Stimulated activated CD4-positive, alpha-beta T cell treated with anti-CD3 and anti-CD28 coated beads, Interleukin-1b, Interleukin-23, amount 100 ng/mL, for 48 hours (primary cell): Measurements from ENCODE around the gene AGPAT4.

Experiments used
- DNase-seq: peaks from one replicate; pipeline ENCODE4 v3.0.0-alpha.2; 2020

Gene AGPAT4

DNA sequence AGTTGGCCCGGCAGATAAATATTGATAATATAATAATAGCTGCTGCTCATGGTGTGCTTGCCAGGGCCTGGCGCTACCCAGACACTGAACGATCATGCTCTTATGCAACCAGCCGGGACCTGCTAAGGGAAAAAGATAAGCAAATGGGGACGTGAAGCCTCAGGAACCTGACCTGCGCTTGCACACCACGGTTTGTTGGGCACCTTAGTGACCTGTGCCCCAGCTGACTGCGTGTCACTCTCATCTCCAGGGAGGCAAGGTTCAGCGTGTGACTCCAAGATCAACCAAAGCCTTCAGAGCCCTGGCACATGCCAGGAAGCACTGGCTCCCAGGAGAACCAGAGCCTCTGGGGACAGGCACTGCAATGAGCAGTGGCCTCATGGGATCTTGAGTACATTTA is 111.1 kb downstream of the AGPAT4 start:
- DNase-seq: no peak

DNA sequence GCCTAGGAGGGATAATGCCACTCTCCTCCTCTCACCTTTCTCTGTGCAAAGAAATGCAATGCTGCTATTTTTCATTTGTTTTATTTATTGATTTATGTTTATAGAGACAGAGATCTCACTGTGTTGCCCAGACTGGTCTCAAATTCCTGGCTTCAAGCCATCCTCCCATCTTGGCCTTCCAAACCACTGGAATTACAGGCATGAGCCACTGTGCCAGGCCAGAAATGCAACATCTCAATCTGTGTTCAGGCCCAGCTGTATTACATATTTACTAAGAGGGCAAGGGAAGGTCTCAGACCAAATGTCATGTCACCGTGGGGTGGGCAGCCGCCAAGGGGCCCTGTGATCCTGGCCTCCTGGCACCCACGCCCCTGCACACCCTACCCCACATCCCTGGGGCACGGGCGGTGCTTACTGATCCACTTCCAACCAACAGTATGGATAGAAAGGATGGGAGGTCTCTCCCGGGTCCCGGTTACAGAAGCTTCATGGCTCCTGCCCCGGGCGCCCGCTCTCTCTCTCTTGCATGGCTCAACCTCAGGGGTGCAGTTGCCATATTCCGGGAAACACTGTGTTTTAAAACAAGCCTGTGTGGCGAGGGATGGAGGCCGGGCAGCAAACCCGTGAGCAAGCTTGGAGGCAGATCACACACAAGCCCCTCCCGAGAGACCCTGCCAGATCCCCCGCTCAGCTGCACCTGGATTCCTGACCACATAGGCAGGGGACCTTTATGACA is 111.8 kb downstream of the AGPAT4 start:
- no peak for DNase-seq

DNA sequence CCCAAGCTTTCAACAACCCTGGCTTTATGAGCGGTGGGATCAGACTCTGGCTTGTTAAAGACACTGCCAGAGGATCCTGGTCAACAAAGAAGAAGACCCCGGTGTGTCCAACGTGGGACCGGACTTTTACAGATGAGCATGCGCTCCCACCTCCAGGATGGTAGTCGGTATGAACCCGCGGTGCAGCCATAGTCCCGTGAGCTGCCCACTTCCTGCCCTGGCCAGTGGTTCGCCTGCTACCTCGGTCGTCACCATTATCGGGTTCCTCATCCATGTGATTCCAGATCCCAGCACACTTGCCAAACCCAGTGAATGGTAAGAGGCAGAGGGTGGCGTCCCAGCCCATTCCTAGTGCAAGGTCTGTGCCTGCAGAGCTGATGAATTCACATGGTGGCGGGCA is 112.7 kb downstream of the AGPAT4 start:
- DNase-seq: no peak

DNA sequence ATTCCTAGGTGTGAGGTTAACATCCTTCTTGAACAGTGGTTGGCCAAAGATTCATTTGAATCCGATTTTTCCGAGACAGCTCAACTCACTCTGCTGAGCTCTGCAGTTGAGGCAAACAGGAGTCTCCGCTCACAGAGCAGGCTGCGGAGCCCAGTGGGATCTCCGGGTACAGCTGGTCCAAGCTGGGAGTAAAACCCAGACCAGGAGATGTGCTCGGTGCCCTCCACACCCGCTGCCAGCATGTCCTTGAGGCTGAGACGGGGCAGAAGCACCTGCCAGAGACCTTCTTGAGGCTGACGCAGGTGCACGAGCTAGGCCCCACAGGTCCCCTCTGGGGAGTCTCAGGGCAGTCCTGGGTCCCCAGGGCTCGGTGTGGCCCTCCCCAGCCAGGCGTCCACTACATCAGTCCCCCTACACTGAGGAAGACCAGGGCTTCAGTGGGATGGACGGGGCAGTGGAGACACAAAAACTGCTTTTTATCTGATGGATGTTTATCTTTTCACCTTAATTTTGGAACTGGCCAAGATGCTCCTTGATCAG is 119.0 kb downstream of the AGPAT4 start:
- DNase-seq: no peak

DNA sequence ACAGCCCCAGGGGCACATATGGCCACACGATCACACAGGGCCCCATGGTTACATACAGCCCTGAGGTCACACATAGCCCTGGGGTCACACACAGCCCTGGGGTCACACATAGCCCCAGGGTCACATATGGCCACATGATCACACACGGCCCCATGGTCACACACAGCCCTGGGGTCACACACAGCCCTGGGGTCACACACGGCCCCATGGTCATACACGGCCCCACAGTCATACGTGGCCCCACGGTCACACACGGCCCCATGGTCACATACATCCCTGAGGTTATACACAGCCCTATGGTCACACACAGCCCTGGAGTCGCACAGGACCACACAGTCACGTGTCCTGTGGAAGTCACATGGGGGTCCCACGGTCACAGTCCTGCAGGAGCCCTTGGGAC is 120.1 kb downstream of the AGPAT4 start:
- DNase-seq: no peak

DNA sequence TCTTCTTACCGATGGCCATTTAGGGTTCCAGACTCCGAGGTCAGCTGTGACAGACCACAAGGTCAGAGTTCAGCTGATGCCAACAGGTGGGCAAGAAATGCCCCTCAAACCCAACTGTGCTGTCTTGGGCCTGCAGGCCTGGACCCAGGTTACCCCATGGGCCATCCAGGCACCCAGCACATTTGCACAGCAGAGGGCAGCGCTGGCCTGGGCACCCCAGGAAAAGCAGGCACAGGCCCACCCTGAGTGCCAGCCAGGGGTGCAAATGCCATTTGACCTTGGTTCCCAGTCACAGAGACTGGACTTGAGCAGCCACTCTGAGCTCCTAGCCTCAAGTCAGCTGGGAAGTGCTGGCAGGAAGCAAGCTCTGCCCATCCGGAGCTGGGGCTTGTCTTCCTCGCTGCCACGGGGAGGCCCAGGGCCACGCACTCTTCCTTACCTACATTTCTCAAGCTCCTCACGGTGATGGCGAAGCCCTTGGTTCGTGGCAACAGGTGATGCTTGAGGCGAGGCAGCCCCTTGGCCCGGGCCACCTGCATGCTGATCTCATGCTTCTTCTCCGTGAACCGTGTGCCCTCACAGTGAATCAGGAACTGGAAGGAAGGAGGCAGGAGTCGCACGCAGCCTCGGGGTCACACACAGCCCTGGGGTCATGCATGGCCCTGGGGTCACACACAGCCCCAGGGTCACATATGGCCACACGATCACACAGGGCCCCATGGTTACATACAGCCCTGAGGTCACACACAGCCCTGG is 120.8 kb downstream of the AGPAT4 start:
- DNase-seq: no peak

DNA sequence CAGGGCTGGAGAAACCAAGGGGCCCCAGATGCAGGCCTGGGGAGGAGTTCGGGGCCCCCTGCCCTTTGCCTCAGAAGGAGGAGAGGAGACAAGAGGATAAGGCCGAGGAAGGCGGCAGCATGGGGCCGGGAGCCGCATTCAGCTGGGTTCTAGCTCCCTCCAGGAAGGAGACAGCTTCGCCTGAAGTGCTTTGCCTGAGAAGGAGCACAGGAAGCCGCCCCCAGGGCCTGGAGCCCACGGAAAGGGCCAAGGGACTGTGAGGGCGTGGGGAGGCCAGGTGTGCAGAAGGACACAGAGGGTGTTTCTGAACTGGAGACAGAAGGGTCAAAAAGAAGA is 121.4 kb downstream of the AGPAT4 start:
- DNase-seq: no peak

DNA sequence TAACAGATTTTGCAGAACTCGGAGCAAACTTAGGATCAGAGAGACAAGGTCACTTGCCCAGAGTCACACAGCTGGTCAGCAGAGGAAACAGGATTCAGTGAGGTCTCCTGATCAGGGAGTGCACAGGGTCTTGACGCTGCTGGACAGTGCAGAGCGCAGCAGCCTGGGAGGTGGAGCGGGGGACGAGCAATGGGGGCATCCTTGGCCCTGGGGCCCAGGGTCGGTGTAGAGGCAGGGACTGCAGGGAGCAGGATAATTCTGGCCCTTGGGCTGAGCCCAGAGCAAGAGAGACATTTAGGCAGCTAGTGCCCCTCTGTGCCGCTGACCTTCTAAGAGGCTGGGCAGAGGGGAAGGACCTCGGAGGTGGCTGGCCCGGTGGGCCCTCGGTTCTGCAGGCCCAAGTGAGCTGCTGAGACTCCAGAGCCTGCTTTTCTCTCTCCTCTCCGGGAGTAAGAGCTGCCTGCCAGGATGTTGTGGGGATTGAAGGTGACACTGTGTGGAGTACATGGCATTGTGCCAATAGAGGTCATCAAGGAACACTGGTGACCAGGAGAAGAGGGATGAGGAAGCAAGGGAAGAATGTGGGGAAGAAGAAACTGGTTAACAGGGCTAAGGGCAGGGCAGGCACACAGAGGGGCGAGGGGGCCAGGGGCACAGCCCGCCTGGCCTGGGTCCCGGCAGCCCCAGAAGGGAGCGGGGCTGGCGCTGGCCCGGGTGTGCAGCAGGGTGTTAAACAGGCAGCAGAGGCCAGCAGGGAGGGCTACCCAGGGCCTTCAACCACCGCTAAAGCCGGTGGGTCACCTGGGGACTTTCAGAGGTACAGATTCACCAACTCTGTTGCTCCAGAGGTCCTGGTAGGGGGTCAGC is 122.0 kb downstream of the AGPAT4 start:
- no peak for DNase-seq

DNA sequence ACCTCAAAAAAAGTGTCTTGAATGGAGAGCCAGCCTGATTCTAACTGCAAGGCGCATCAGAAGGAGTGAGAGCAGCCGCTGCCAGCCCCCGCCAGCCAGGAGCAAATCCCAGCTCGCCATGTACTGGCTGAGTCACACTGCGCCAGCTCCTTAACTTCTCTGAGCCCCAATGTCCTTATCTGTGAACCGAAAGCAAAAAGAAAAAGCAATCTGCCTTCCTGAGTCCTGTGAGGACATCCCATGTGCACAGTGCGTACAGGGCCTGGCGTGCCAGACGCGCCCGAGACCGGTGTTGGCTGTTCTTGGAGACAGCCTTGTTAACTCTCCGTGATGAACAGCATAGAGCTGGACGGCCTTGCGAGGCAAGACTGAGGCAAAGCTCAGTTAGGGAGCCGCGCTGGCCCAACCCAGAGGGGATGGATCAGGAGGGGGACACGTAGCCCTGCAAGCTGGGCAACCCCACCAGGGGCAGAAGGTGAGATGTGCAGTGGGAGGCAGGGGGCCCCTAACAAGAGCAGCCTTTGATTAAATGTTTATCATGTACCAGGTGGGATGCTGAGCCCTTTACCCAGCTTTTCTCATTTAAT is 122.7 kb downstream of the AGPAT4 start:
- no peak for DNase-seq

DNA sequence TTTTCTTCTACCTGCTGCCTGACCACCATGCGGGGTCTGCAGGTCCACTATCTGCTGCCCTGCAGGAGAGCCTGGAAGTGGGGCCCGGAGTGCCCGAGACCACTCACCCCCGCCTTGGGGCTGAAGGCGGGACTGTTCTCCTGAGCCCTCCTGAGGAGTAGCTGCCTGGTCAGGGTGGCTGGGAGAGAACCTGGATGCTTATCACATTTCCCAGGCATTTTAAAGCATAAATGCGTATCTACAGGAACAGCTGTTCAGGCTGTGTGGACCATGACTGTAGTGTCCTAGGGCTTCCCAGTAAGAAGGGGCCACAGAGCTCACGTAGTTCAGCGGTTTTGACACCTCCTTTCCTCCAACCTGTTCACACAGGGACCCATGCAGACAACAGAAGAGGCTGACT is 123.3 kb downstream of the AGPAT4 start:
- DNase-seq: no peak

DNA sequence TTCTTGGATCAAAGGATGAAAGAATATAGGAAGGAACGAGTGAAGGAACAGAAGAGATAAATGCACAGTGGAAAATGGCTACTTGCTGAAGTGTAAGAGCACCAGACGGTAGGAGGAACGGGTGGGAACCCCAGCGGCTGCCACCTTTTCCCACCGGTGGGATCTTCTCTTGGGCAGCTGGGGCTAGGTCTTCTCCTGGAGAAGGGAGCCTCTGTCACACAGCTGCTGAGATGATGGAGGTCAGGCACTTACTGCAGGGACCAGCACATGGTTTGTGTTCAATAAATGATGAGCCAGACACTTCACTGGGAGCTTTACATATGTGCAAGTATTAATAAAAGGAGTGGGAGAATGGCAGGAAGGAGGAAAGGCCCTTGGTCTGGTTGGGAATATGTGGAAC is 123.7 kb downstream of the AGPAT4 start:
- no peak for DNase-seq

DNA sequence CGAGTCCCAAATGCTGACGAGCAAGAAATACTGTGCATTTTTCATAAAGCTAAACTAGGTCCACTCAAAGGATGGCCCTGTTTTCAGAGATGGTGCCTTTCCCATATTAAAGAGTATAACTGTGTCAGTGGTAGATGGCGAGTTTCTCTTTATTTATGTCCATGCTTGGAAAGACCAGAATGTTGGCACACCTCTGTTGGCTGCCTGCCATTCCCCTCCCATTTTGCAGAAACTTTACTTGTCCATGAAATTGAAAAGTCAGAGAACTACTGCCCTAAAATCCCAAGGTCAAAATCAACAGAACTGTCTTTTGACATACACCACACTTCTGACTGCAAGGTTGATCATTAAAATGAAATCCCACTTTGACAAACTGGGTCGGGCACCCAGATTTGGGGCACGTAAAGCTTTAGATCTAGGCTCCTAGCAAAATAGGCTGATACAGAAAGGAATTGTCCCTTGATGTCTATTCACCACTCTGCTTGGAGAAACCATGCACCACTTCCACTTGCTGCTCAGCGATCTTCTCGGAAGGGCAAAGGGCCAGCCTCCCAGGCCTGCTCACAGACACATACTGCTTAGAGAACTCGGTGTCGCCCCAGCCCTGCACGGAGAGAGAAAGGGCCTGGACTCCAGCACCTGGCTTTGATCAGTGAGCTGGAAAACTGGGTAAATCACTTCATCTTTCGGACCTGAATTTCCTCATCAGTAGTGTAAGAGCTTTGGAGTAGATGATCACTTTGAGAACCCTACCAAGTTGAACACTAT is 130.0 kb downstream of the AGPAT4 start:
- no peak for DNase-seq

DNA sequence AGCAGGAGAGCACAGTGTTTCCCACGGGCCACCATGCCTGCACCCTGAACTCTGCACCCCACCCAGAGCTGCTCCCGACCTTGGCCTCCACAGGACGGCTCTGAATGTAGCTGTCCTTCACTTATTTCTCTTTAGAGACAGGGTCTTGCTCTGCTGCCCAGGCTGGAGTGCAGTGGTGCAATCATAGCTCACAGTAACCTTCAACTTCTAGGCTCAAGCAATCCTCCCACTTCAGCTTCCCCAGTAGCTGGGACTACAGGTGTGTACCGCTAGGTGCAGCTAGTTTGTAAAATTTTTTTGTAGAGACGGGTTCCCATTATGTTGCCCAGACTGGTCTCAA is 130.9 kb downstream of the AGPAT4 start:
- DNase-seq: no peak

DNA sequence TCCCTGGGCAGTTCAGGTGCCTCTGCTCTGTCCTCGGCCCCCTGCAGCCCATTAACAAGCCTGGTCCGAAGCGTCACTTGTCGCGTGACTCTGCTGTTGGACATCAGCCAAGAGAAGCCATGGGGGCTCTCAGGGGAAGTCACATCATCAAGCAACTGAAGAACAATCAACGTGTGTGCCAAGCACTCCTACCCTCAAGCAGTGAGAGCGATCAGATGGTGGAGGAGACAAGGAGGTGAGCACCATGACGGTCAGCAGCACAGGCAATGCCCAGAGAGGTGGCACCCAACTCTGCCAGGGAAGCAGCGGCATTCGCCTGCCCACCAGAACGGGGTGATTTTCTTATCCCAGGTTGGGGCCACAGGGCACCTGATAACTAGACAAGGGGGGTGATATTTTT is 132.7 kb downstream of the AGPAT4 start:
- no peak for DNase-seq

DNA sequence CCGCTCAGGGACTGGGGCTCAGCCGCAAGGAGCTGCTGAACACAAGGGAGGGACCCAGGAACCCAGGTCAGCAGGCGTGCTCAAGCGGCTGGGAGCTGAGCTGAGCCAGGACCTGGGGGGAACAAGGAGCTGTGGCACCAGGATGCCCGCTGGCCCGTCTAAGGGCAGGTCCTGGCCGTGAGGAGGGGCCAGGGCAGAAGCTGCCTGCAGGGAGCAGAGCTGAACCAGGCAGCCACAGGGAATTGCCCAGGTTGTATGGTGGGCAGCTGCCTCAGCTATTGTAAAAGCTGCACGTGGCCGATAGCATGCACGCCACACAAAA is 133.3 kb downstream of the AGPAT4 start:
- DNase-seq: no peak

DNA sequence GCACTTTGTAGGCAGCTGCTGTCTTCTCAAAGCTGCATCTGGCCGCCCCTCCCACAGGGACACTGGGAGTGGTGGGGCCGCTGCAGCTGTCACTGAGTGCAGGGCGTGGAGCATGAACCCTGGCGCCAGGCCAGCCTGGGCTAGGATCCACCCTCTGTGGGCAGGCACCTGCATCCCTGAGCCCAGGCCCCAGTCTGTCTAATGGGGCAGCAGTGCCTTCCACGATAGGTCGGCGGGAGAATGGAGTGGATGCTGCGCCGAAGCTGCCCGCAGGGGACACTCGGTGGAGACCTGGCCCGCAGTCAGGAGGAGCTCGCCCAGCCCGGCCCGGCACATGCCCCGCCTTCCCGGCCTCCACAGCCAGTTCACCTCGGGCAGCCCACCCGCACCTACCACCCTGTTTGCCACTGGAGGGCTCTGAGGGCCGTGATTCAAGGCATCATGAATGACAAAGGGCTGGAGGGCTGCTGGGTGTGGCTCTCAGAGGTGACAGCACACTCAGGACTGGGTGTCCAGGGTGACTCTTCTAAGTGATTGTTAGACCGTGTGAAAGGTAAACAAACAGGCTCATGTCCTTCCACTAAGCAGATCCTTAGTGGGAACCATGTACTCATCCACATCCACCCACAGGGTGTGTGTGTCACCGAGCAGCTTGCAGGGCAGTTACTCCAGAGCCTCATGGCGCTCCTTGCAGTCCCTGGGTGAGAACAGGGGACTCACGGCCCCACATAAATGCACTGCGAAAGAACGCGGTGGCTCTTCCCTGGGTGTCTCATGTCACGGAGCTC is 133.9 kb downstream of the AGPAT4 start:
- DNase-seq: no peak

DNA sequence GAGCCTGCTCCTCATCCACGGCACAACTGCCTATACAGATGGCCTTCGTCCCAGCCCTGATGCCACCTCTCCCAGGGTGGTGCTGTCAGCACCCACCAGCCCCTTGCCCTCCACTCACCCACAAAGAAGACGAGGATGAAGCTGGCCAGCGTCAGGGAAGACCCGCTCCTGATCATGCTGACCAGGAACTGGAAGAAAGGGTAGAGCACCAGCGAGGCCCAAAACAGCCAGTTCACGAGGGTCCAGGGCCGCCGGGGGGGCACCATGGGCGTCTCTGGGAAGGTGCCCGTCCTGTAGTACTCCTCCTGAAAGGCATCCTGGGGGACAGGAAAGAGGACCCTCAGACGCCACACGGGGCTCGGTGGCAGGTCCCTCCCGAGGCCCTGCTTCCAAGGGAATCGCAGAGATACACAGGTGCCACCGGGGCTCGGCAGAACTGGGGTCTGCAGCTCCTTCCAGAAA is 134.5 kb downstream of the AGPAT4 start:
- no peak for DNase-seq

DNA sequence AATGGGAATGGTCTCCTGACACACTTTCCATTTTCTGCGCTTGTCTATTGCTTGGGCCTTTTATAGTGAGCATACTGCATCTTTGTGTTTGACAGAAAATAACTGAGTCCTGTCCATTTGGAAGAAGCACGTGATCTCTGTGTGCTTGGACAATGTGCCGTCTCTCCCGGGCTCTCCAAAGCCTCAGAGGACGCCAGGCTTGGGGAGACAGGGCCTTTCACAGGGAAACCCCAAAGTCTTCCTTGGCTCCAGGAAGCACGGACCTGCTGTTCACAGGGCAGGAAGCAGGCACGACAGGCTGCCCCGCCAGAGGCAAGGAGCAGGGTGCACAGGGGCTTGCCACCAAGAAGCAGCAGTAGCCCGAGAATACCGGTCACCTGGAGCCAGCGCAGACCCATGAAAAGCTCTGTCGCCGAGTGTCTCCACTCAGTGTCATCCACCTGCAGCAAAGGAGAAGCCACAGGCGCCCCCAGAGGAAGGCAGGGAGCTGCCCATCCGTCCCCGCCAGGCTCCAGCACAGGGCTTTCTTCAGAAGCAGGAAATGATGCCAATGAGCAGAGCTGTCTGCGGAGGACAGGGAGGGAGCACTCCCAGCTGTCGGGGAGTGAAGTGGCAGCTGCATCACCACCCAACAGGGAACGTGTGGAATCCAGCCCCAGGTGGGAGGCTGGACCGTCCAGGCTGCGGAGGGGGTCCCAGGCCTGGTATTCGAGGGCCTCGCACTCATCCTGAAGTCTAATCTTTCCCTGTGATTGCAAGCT is 135.1 kb downstream of the AGPAT4 start:
- DNase-seq: no peak

DNA sequence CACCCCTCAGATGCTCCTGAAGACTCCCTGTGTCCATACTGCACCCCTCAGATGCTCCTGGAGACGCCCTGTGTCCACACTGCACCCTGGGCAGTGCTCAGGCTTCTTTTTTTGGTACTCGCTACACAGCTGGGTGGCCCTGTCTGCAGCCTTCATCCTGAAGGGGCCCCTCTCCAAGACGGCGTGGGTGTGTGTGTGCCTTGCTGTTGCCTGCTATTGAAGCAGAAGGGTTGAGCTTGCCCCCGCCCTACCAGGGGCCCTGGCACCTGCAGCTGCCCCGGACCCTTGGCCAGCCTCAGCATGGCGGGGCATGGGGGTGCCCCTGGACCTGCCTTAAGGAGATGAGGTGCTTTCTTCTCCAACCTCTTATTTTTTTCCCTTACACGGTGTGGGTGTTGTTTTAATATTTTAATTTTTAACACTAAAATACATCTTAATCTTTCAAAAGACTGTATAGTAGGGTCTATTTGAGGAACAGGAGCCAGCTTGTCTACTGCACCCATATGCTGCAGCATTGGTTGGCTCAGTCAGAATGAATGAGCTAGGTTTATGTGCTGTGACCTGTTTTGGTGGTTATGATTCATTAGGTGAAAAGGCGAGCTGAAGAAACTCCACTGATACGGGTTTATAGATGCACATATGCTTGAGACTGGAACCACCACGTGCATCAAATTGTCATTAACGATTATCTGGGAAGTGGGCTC is 135.9 kb downstream of the AGPAT4 start:
- DNase-seq: no peak

DNA sequence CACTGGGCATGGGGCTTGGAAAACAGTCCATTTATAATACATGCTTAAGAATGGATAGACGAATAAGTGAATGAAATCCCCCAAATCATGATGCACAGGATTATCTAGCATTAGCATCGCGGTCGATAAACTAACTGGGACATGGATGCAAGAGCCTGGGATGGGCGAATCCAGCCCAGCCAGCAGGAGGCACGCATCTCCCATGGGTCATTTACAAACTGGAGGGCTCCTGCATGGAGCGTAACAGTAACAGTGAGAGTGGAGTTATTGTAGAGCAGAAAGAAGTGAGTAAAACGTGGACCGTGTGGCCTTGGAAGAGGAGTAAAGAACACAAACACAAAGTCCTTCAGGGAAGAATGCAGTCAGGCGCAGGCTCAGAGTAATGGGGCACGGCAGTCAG is 136.5 kb downstream of the AGPAT4 start:
- DNase-seq: no peak
